Measurements from ENCODE around the gene NOL6.
"Not testable (repeated sequence)": the region's sequence is repeated elsewhere in the genome, so short reads cannot be mapped to it uniquely, and the experiment has no call there.

NOL6 gene

DNA sequence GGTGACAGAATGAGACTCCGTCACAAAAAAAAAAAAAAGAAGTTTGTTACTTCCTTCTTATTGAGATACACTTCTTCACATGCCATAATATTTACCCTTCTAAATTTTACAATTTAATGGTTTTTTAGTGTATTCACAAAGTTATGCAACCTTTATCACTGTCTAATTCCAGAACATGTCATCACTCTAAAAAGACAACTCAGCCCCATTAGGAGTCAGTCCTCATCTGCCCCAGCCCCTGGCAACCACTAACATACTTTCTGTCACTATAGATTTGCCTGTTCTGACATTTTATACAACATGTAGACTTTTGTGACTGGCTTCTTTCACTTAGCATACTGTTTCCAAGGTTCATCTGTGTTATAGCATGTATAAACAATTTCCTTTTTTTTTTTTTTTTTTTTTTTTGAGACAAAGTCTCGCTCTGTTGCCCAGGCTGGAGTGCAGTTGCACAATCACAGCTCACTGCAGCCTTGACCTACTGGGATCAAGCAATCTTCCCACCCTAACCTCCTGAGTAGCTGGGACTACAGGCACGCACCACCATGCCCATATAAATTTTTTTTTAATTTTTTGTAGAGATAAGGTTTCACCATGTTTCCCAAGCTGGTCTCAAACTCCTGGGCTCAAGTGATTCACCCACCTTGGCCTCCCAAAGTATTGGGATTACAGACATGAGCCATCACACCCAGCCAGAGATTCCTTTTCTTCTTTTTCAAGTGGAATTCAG, 44.3 kb downstream of the NOL6 start:
- no peaks in the 10 kb centered on the region for H3K9me2 ChIP-seq (replicated peaks; ENCODE audit: insufficient read depth, low read length)
- no peak overlapping the region for H3K4me3 ChIP-seq (ENCODE audit: low read length)
- H3K9me3 ChIP-seq (replicated peaks; ENCODE audit: insufficient read depth, low read length): no peaks in the 10 kb centered on the region
- no peaks in the 10 kb centered on the region for H3F3A ChIP-seq (ENCODE audit: insufficient read depth, low read length)
- no peak overlapping the region for H2AFZ ChIP-seq (ENCODE audit: low read length)
- no peak for TF ChIP-seq EZH2 (optimal IDR thresholded peaks at IDR 0.05; ENCODE audit: low read depth, low read length)
- TF ChIP-seq EZH2phosphoT487 (IDR thresholded peaks at IDR 0.05; ENCODE audit: low read length): no peak
- TF ChIP-seq, protein P1, sequence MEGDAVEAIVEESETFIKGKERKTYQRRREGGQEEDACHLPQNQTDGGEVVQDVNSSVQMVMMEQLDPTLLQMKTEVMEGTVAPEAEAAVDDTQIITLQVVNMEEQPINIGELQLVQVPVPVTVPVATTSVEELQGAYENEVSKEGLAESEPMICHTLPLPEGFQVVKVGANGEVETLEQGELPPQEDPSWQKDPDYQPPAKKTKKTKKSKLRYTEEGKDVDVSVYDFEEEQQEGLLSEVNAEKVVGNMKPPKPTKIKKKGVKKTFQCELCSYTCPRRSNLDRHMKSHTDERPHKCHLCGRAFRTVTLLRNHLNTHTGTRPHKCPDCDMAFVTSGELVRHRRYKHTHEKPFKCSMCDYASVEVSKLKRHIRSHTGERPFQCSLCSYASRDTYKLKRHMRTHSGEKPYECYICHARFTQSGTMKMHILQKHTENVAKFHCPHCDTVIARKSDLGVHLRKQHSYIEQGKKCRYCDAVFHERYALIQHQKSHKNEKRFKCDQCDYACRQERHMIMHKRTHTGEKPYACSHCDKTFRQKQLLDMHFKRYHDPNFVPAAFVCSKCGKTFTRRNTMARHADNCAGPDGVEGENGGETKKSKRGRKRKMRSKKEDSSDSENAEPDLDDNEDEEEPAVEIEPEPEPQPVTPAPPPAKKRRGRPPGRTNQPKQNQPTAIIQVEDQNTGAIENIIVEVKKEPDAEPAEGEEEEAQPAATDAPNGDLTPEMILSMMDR (IDR thresholded peaks at IDR 0.05; ENCODE audit: low read length): no peak
- H3K27ac ChIP-seq (ENCODE audit: low read length): no peak overlapping the region
- H3K4me2 ChIP-seq (ENCODE audit: low read depth, low read length): no peak overlapping the region
- no peaks in the 10 kb centered on the region for H3K27me3 ChIP-seq (replicated peaks; ENCODE audit: insufficient read depth, low read length)
- H4K20me1 ChIP-seq (ENCODE audit: insufficient read depth, low read length): no peaks in the 10 kb centered on the region
- no peaks in the 10 kb centered on the region for H3K79me2 ChIP-seq (ENCODE audit: low read length)
- H3K9ac ChIP-seq (ENCODE audit: low read length): no peak overlapping the region
- no peak for DNase-seq
- no peaks in the 10 kb centered on the region for H3K4me1 ChIP-seq (ENCODE audit: low read length)
- H3K36me3 ChIP-seq (replicated peaks; ENCODE audit: insufficient read depth, low read length): no peaks in the 10 kb centered on the region

DNA sequence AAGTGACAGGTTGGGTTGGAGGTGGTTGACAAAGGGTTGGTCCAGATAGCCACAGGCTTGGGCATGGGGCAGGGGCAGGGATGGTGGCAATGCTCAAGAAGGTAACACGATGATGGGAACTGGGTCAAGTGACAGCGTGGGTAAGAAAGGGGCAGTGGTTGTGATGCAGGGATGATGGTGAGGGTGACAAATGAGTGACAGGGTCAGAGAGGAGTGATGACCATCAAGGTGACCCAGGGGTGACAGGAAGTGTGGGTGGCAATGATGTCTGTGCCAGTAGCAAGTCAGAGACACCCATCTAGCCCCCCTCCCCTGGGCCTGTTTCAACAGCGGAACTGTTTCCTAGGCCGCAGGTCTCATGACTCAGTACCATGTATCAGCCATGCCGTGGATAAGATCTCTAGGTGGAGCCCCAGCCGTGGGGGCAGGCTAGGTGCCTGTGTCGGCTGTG, 46.9 kb downstream of the NOL6 start:
- Histone ChIP-seq H3K4me3 (ENCODE audit: low read length) (no peak overlapping the region), H3K79me2 (ENCODE audit: low read length) (no peaks in the 10 kb centered on the region), H3K27ac (ENCODE audit: low read length) (no peak overlapping the region), H3F3A (ENCODE audit: insufficient read depth, low read length) (no peaks in the 10 kb centered on the region), H3K9ac (ENCODE audit: low read length) (no peak overlapping the region), H3K4me1 (ENCODE audit: low read length) (no peaks in the 10 kb centered on the region), H3K4me2 (ENCODE audit: low read depth, low read length) (no peak overlapping the region), H3K9me2 (replicated peaks; ENCODE audit: insufficient read depth, low read length) (no peaks in the 10 kb centered on the region), H2AFZ (ENCODE audit: low read length) (no peak overlapping the region), H4K20me1 (ENCODE audit: insufficient read depth, low read length) (no peaks in the 10 kb centered on the region), H3K36me3 (replicated peaks; ENCODE audit: insufficient read depth, low read length) (no peaks in the 10 kb centered on the region), H3K27me3 (replicated peaks; ENCODE audit: insufficient read depth, low read length) (no peaks in the 10 kb centered on the region), H3K9me3 (replicated peaks; ENCODE audit: insufficient read depth, low read length) (no peaks in the 10 kb centered on the region)
- DNase-seq: no peak
- TF ChIP-seq EZH2 (optimal IDR thresholded peaks at IDR 0.05; ENCODE audit: low read depth, low read length): no peak
- TF ChIP-seq, protein P1 (IDR thresholded peaks at IDR 0.05; ENCODE audit: low read length): no peak

DNA sequence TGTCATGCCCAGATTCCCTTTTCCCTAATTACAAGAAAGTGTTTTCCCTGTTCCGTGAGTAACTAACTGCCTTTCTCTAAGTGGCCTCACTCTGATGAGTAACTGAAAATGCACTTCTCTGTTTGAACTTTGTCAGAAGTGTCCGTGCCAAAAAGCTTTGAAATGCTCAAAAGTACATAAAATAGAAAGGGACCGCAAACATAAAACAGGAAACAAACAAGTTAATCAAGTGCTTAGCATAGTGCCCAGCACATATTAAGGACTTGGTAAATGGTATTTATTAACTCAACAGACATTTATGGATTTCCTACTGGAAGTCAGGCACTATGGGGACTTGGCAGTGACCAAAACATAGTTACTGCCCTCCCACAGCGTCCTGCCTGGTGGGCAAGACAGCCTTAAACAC, 48.6 kb downstream of the NOL6 start:
- H3K27ac ChIP-seq (ENCODE audit: low read length): no peak overlapping the region
- no peak for DNase-seq
- no peak overlapping the region for H2AFZ ChIP-seq (ENCODE audit: low read length)
- H3K9me2 ChIP-seq (replicated peaks; ENCODE audit: insufficient read depth, low read length): no peaks in the 10 kb centered on the region
- H3F3A ChIP-seq (ENCODE audit: insufficient read depth, low read length): no peaks in the 10 kb centered on the region
- H3K9me3 ChIP-seq (replicated peaks; ENCODE audit: insufficient read depth, low read length): no peaks in the 10 kb centered on the region
- H3K4me3 ChIP-seq (ENCODE audit: low read length): no peak overlapping the region
- H3K4me2 ChIP-seq (ENCODE audit: low read depth, low read length): no peak overlapping the region
- H3K4me1 ChIP-seq (ENCODE audit: low read length): no peaks in the 10 kb centered on the region
- no peaks in the 10 kb centered on the region for H3K79me2 ChIP-seq (ENCODE audit: low read length)
- no peaks in the 10 kb centered on the region for H3K27me3 ChIP-seq (replicated peaks; ENCODE audit: insufficient read depth, low read length)
- H3K36me3 ChIP-seq (replicated peaks; ENCODE audit: insufficient read depth, low read length): no peaks in the 10 kb centered on the region
- H4K20me1 ChIP-seq (ENCODE audit: insufficient read depth, low read length): no peaks in the 10 kb centered on the region
- H3K9ac ChIP-seq (ENCODE audit: low read length): no peak overlapping the region
- no peak for TF ChIP-seq EZH2 (optimal IDR thresholded peaks at IDR 0.05; ENCODE audit: low read depth, low read length)

DNA sequence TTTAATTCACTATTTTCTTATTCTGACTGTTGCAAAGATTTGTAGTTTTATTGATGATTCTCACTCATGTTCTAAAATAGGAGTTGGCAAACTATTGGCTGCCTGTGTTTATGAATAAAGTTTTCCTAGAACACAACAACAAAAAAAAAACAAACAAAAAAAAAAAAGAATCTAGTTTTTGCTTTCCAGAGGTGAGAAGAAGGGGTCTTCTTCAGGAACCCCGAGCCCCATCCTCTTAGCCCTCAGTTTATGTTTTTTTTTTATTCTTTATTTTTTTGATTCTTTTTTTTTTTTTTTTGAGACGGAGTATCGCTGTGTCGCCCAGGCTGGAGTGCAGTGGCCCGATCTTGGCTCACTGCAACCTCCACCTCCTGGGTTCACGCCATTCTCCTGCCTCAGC, 49.2 kb downstream of the NOL6 start:
- H2AFZ ChIP-seq (ENCODE audit: low read length): not testable (repeated sequence)

DNA sequence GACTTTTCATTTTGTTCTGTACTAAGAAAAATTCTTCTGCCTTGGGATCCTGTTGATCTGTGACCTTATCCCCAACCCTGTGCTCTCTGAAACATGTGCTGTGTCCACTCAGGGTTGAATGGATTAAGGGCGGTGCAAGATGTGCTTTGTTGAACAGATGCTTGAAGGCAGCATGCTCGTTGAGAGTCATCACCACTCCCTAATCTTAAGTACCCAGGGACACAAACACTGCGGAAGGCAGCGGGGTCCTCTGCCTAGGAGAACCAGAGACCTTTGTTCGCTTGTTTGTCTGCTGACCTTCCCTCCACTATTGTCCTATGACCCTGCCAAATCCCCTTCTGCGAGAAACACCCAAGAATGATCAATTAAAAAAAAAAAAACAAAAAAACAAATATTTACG, 49.7 kb downstream of the NOL6 start:
- H3F3A ChIP-seq (ENCODE audit: insufficient read depth, low read length); H4K20me1 ChIP-seq (ENCODE audit: insufficient read depth, low read length); H3K27me3 ChIP-seq (replicated peaks; ENCODE audit: insufficient read depth, low read length); H3K36me3 ChIP-seq (replicated peaks; ENCODE audit: insufficient read depth, low read length); DNase-seq; H3K27ac ChIP-seq (ENCODE audit: low read length); H3K9me2 ChIP-seq (replicated peaks; ENCODE audit: insufficient read depth, low read length); H3K79me2 ChIP-seq (ENCODE audit: low read length); H3K4me2 ChIP-seq (ENCODE audit: low read depth, low read length); H3K4me3 ChIP-seq (ENCODE audit: low read length); H2AFZ ChIP-seq (ENCODE audit: low read length); H3K9me3 ChIP-seq (replicated peaks; ENCODE audit: insufficient read depth, low read length); H3K4me1 ChIP-seq (ENCODE audit: low read length); H3K9ac ChIP-seq (ENCODE audit: low read length): not testable (repeated sequence)

More for the DNA sequence above, 49.2 kb downstream of the NOL6 start:
- not testable (repeated sequence) for H3K4me3 ChIP-seq (ENCODE audit: low read length); H3F3A ChIP-seq (ENCODE audit: insufficient read depth, low read length); H3K4me1 ChIP-seq (ENCODE audit: low read length); H3K79me2 ChIP-seq (ENCODE audit: low read length); H4K20me1 ChIP-seq (ENCODE audit: insufficient read depth, low read length); H3K9ac ChIP-seq (ENCODE audit: low read length); H3K27me3 ChIP-seq (replicated peaks; ENCODE audit: insufficient read depth, low read length); H3K36me3 ChIP-seq (replicated peaks; ENCODE audit: insufficient read depth, low read length); H3K9me2 ChIP-seq (replicated peaks; ENCODE audit: insufficient read depth, low read length); H3K4me2 ChIP-seq (ENCODE audit: low read depth, low read length); DNase-seq; H3K9me3 ChIP-seq (replicated peaks; ENCODE audit: insufficient read depth, low read length); H3K27ac ChIP-seq (ENCODE audit: low read length)
